Panc1 (cell line): ENCODE data around the gene PLCB1. TPM values are rescaled to one million over a fixed set of nuclear protein-coding genes. Genes with fewer than 3 reads are reported as not detected.

Source experiments
- ATAC-seq: fragments of 200-7000 bp; cut with Tn5 transposase; 2 replicates; pipeline ENCODE4 v1.9.1; 2020; ENCODE audit warnings: mild to moderate bottlenecking, moderate library complexity
- BruUV-seq: library from RNA; stranded (reverse); fragments of 400-500 nt; replicated peaks from 2 replicates; lab custom pipeline; 2021; lab: Mats Ljungman, UMichigan
- CTCF ChIA-PET: fragments of 300-600 bp; sonication (Branson Sonifier 250); formaldehyde crosslinking; loops from one replicate; lab custom pipeline; 2022; ENCODE audit warnings: antibody characterized with exemption; lab: Charles Lee
- POLR2A ChIA-PET: fragments of 300-600 bp; sonication (Branson Sonifier 250); formaldehyde crosslinking; loops from one replicate; lab custom pipeline; 2022; ENCODE audit warnings: antibody characterized with exemption; lab: Charles Lee
- DNase-seq: peaks from one replicate; pipeline ENCODE4 v3.0.0-alpha.2; 2010; ENCODE audit warnings: low read depth, low spot score
- H3K27ac ChIP-seq: 2 replicates; pipeline ENCODE4 v1.5.1; 2011; ENCODE audit warnings: mild to moderate bottlenecking, low read length, inconsistent platforms
- H3K27me3 ChIP-seq: fragments of 200-500 bp; sonication (Bioruptor generic); 2 replicates; pipeline ENCODE4 v1.6.0; 2014; ENCODE audit warnings: low read length, inconsistent platforms; ENCODE audit not compliant: control insufficient read depth, insufficient read depth
- H3K36me3 ChIP-seq: fragments of 200-500 bp; sonication (Bioruptor generic); 2 replicates; pipeline ENCODE4 v1.5.1; 2014; ENCODE audit warnings: inconsistent platforms, mild to moderate bottlenecking, low read length, moderate library complexity; ENCODE audit not compliant: control insufficient read depth, insufficient read depth
- H3K4me1 ChIP-seq: 2 replicates; pipeline ENCODE4 v1.5.1; 2011; ENCODE audit warnings: inconsistent platforms, mild to moderate bottlenecking, low read length, moderate library complexity; ENCODE audit not compliant: control insufficient read depth, insufficient read depth
- H3K4me3 ChIP-seq, 2 experiments: 2 replicates each; pipeline ENCODE4 v1.5.1; 2011 to 2012; ENCODE audit warnings: low read depth in 2 of 2, low read length in 2 of 2, mild to moderate bottlenecking in 2 of 2, inconsistent platforms in 1 of 2, moderate library complexity in 1 of 2
- H3K9me3 ChIP-seq: fragments of 200-500 bp; sonication (Bioruptor generic); 2 replicates; pipeline ENCODE4 v1.5.1; 2014; ENCODE audit warnings: low read depth, mild to moderate bottlenecking, inconsistent platforms, low read length, moderate library complexity; ENCODE audit not compliant: control insufficient read depth, insufficient read depth
- CTCF ChIP-seq: fragments of 450-650 bp; IDR thresholded peaks from 2 replicates; pipeline ENCODE4 v1.5.1; 2017; ENCODE audit warnings: mild to moderate bottlenecking
- POLR2AphosphoS5 ChIP-seq: IDR thresholded peaks from 2 replicates; pipeline ENCODE4 v1.6.1; 2012; ENCODE audit warnings: mild to moderate bottlenecking, low read depth, low read length, moderate library complexity
- REST ChIP-seq, 2 experiments: IDR thresholded peaks; 2 replicates each; pipeline ENCODE4 v1.6.1; 2011 to 2012; ENCODE audit warnings: low read depth in 2 of 2, control low read depth in 1 of 2, low read length in 1 of 2, mild to moderate bottlenecking in 1 of 2, moderate library complexity in 1 of 2; ENCODE audit not compliant: insufficient read depth in 1 of 2
- SIN3A ChIP-seq: IDR thresholded peaks from 2 replicates; pipeline ENCODE4 v1.6.1; 2012; ENCODE audit warnings: low read depth, mild to moderate bottlenecking, low read length, moderate library complexity, borderline replicate concordance; ENCODE audit not compliant: insufficient read depth
- TCF7L2 ChIP-seq: IDR thresholded peaks from 2 replicates; pipeline ENCODE4 v1.6.1; 2011; ENCODE audit warnings: mild to moderate bottlenecking, low read depth, low read length, inconsistent platforms
- in situ Hi-C: cut with HindIII; loops from 2 replicates; pipeline ENCODE4 v1.10.0; 2016; ENCODE audit warnings: low sequenced_read_pairs, low pct_unique_long_range_greater_than_20kb
- intact Hi-C: fragments of 100-400 bp; cut with micrococcal nuclease; formaldehyde crosslinking; loops from one replicate; pipeline ENCODE4 v1.10.0; 2022; ENCODE audit not compliant: unreplicated experiment
- total RNA-seq: library from RNA; stranded (reverse); gene quantifications from one replicate; pipeline ENCODE4 v1.2.1, GENCODE V29; 2021; ENCODE audit not compliant: unreplicated experiment

PLCB1 gene
- total RNA-seq, 1 experiment from 2014 or later, result 0.59 TPM

GRCh38 chr20:8689337-8689736, 557.3 kb downstream of the PLCB1 start:
- Histone ChIP-seq H3K27ac (no peak overlapping the region), H3K9me3 (peaks cover 4% of the 10 kb centered on the region; the same call in 1 of the 2 replicates), H3K36me3 (no peaks in the 10 kb centered on the region), H3K4me3 (no peak overlapping the region), H3K27me3 (no peaks in the 10 kb centered on the region), H3K4me1 (no peaks in the 10 kb centered on the region)
- no peak for TF ChIP-seq CTCF
- TF ChIP-seq TCF7L2, result no peak
- no peak for TF ChIP-seq SIN3A
- BruUV-seq, result no TSS peak
- ChIA-PET CTCF (no interaction called here), POLR2A (no interaction called here)
- intact Hi-C loops, result no loop called here
- DNase-seq (no peak), ATAC-seq (no peak)
- in situ Hi-C loops, result no loop called here

GRCh38 chr20:8690074-8690473, 558.0 kb downstream of the PLCB1 start:
- Histone ChIP-seq H3K36me3 (no peaks in the 10 kb centered on the region), H3K27me3 (no peaks in the 10 kb centered on the region), H3K9me3 (peaks cover 4% of the 10 kb centered on the region; the same call in 1 of the 2 replicates), H3K27ac (no peak overlapping the region), H3K4me3 (no peak overlapping the region), H3K4me1 (no peaks in the 10 kb centered on the region)
- ATAC-seq (no peak), DNase-seq (no peak)
- in situ Hi-C loops, result no loop called here
- TF ChIP-seq POLR2AphosphoS5, result no peak
- TF ChIP-seq SIN3A, result no peak
- TF ChIP-seq TCF7L2, result no peak
- no peak for TF ChIP-seq CTCF
- TF ChIP-seq REST (IDR thresholded peaks at IDR 0.05; ENCODE audit: insufficient read depth in 1 of 2, low read depth in 2 of 2, low read length in 1 of 2), result no peak
- CTCF ChIA-PET, result no interaction called here
- intact Hi-C loops, result no loop called here
- POLR2A ChIA-PET, result no interaction called here
- no TSS peak for BruUV-seq
